ENCODE results near the gene WDR93. TPM values are rescaled to one million over a fixed set of nuclear protein-coding genes. Genes with fewer than 3 reads are reported as not detected.
"Not testable (repeated sequence)": the region's sequence is repeated elsewhere in the genome, so short reads cannot be mapped to it uniquely, and the experiment has no call there.

WDR93 gene
- polyA plus RNA-seq, 4 donors: 0.38 to 3.0 (median 2.3) TPM

- no peak for DNase-seq (ENCODE audit: low read depth in 4 of 4, low spot score in 3 of 4)
These were observed 93.5 kb downstream of the WDR93 start for GRCh38 chr15:89783861-89784685.

DNA sequence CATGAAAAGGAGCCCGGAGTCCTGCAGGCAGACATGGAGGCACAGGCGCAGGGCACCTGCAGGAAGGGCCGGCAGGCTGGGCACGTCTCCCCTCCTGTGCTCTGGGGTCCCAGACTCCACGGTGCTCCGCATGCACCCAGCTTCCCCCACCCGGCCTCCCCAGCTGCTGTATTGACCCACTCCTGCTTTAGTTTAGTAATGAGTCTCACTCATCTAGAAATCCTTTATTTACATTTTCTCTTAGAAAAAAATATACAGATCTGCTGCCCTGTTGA lies 94.0 kb downstream of the WDR93 start:
- DNase-seq (ENCODE audit: low read depth in 4 of 4, low spot score in 3 of 4): no peak

DNA sequence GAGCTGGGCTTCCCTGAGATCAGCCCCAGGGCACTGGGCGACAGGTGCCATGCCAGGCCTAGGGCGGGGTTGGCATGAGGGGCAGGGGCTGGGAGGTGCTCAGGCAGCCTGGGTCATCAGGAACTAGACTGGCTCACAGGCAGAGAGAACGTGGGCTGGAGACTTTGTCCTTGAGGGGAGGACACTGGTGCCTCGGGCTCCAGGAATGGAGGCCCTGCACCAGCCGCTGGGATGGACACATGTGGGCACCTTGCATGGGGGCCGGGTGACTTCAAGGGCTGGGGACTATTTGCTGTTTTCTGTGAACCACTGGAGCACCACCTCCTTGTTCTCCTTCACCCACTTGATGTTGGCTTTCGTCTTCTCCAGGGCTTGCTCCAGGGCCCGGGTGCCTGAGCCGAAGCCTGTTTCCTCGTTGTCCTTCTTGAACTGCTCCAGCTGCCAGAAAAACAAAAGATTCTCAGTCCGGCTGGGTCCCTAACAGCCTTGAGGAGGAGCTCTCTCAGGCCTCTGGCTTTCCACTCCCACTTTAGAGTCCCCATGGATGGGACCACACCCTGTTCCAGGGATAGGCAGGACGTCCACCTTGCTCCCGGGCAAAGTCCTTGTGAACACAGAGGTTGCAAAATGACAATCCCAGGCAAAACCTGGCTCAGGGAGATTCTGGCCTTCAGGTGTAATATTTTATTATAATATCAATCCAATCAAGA lies 94.6 kb downstream of the WDR93 start:
- no peak for DNase-seq (ENCODE audit: low read depth in 4 of 4, low spot score in 3 of 4)

DNA sequence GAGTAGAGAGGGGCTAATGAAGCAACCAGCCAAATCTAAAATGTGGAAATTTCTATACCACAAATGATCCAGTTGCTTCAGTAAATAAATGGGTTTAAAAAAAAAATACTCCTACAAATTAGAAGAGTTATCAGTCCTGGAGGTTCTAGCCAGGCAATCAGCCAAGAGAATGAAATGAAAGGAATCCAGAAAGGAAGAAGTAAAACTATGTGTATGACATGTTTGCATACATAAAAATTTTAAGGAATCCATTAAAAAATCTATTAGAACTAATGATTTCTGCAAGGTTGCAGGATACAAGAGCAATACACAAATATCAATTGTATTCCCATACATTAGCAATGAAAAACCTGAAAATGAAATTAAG lies 95.1 kb downstream of the WDR93 start:
- no peak for DNase-seq (ENCODE audit: low read depth in 4 of 4, low spot score in 3 of 4)

DNA sequence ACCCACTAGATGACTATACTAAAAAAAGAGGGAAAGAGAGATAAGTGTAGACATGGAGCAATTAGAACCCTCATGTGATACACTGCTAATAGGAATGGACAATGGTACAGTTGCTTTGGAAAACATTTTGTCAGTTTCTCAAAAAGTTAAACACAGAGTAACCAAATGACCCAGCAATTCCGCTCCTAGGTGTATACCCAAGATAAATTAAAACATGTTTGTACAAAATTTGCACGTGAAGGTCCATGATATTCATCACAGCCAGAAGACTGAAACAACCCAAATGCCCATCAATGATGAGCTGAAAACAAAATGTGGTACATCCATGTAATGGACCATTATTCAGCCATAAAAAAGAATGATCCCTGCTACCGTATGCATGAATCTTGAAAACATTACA lies 97.3 kb downstream of the WDR93 start:
- DNase-seq (ENCODE audit: low read depth in 4 of 4, low spot score in 3 of 4): no peak

GRCh38 chr15:89788585-89788984 lies 98.0 kb downstream of the WDR93 start:
- not testable (repeated sequence) for DNase-seq (ENCODE audit: low read depth in 4 of 4, low spot score in 3 of 4)

GRCh38 chr15:89790206-89790605 lies 99.6 kb downstream of the WDR93 start:
- no peak for DNase-seq (ENCODE audit: low read depth in 4 of 4, low spot score in 3 of 4)

- DNase-seq (ENCODE audit: low read depth in 4 of 4, low spot score in 3 of 4): no peak
These were observed 100.0 kb downstream of the WDR93 start for GRCh38 chr15:89790661-89791060.

GRCh38 chr15:89792106-89792805 lies 101.6 kb downstream of the WDR93 start:
- no peak for DNase-seq (ENCODE audit: low read depth in 4 of 4, low spot score in 3 of 4)

Other genes starting within 250 kb of the WDR93 start
- 1 to 10 TPM in 3 of 4 donors, under 1 TPM in 1; 0.16 to 2.6 (median 2.2) TPM for gene RHCG, start 194.2 kb upstream of the WDR93 start, polyA plus RNA-seq (ENCODE audit: insufficient read length in 4 of 4)
- 10 to 100 TPM in 2 of 4 donors, 1 to 10 TPM in 2; 7.2 to 12.8 (median 9.5) TPM for gene TICRR, start 115.3 kb upstream of the WDR93 start, polyA plus RNA-seq (ENCODE audit: insufficient read length in 4 of 4)
- 10 to 100 TPM in 2 of 4 donors, 1 to 10 TPM in 2; 9.2 to 16.1 (median 11.7) TPM for gene KIF7, start 35.3 kb upstream of the WDR93 start, polyA plus RNA-seq (ENCODE audit: insufficient read length in 4 of 4)
- gene PLIN1, start 11.4 kb upstream of the WDR93 start, polyA plus RNA-seq (ENCODE audit: insufficient read length in 4 of 4): 1 to 10 TPM in 3 of 4 donors, under 1 TPM in 1; 0.95 to 1.9 (median 1.2) TPM
- 10 to 100 TPM; 15.9 to 20.9 (median 19.2) TPM for gene PEX11A, start 57 bp upstream of the WDR93 start, polyA plus RNA-seq (ENCODE audit: insufficient read length in 4 of 4)
- gene MESP1, start 60.4 kb downstream of the WDR93 start, polyA plus RNA-seq (ENCODE audit: insufficient read length in 4 of 4): 1 to 10 TPM in 3 of 4 donors, under 1 TPM in 1; 0.95 to 1.3 (median 1.1) TPM
- under 1 TPM; 0.24 to 0.96 (median 0.36) TPM for gene MESP2, start 85.5 kb downstream of the WDR93 start, polyA plus RNA-seq (ENCODE audit: insufficient read length in 4 of 4)
- 100 to 1,000 TPM in 1 of 4 donors, 10 to 100 TPM in 3; 44.0 to 113 (median 70.0) TPM for gene ANPEP, start 124.0 kb downstream of the WDR93 start, polyA plus RNA-seq (ENCODE audit: insufficient read length in 4 of 4)
- gene AP3S2, start 203.2 kb downstream of the WDR93 start, polyA plus RNA-seq (ENCODE audit: insufficient read length in 4 of 4): 10 to 100 TPM; 25.7 to 50.1 (median 43.7) TPM
- gene ARPIN, start 222.1 kb downstream of the WDR93 start, polyA plus RNA-seq (ENCODE audit: insufficient read length in 4 of 4): 10 to 100 TPM; 27.1 to 30.6 (median 30.0) TPM